Measurements from ENCODE around the gene HIVEP3.

HIVEP3 gene

DNA sequence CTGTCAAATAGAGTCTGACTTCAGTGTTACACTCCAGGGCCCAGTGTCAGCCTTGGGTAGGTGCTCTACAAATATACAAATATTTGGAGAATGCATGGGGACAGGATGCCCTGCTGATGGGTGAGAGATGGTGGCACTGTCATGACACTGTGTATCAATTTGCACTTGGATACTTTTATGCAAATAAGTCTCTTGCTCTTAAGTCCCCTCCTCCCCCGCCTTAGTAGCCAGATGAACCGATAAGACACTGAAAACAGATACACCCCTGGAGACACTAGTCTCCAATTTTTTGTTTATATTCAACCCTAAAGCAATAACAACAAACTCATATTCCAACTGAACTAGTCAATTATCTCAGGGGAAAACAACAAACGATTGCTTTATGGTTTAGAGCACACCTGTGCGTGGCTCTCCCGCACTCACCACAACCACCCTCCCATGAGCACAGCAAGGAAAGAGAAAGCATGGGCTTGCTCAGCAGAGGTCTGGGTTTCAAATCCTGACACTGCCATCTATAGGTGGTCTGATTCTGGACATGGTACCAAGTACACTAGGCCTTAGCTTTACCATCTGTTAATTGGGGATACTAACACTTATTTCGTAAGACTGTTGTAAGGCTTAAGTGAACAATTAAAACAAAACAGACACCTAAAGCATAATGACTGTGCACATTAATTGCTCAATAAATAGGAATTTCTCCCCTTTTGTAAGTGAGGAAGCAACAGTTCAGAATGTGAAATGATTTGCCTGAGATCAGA, 50.3 kb downstream of the HIVEP3 start:
- no peak for DNase-seq

DNA sequence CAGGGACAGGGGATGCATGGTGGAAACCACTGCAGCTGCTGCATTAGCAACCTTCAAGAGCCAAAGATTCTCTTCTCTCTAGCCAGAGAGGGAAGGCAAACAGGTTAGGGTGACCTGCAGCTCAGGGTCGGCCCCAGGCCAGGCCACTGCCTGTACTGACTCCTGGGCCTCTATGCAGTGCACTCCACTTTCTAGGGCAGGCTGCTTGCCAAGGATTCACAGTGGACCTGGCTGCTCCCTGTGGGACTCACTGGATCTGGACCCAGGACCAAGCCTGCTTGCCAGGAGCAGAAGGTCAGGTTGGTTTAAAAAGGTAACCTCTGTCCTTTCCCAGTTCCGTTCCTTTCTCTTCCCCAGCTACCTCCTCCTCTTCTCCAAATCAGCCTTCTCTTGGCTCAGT, 52.4 kb downstream of the HIVEP3 start:
- DNase-seq, result no peak

DNA sequence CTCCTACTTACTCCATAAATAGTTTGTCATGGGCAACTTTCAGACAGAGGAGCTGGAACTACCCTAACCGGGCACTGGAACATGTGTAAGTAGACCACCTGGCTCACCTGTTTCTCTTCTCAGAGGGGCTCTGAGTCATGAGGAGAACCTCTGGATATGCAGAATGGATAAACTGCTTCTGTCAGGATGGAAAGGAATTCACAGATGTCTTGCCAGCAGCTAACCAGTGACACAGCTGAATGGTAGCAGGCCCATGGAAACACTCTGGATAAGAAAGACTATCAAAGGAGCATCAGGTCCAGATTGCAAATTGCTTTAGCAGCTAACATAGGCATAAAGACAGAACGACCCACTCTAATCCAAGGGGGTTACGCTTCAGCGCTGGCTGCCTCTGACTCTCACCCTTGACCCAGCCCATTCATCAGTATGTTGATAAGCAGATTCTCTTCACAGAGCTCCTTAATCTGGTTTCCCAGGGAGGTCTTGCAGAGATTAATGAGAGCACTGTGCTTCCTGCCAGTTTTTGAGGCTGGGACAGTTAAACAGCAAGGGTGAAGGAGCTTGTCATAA, 54.2 kb downstream of the HIVEP3 start:
- no peak for DNase-seq

DNA sequence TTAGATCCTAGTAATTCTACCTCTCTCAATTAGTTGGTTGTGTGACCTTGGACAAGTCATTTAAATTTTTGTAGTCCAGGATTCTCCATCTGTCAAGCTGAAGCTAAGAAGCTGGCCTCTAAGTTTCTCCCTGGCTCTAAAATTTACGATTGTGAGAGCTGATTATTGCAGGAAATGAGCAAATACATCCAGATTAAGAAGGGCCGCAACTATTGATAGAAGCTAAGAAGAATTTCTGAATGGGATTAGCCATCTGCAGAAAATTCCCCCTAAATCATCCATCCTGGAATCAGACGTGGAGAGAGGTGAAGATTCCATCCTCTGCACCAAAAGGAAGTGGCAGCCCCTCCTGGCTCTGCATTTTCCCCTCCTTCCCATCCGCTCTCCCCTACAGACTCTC, 55.0 kb downstream of the HIVEP3 start:
- no peak for DNase-seq

DNA sequence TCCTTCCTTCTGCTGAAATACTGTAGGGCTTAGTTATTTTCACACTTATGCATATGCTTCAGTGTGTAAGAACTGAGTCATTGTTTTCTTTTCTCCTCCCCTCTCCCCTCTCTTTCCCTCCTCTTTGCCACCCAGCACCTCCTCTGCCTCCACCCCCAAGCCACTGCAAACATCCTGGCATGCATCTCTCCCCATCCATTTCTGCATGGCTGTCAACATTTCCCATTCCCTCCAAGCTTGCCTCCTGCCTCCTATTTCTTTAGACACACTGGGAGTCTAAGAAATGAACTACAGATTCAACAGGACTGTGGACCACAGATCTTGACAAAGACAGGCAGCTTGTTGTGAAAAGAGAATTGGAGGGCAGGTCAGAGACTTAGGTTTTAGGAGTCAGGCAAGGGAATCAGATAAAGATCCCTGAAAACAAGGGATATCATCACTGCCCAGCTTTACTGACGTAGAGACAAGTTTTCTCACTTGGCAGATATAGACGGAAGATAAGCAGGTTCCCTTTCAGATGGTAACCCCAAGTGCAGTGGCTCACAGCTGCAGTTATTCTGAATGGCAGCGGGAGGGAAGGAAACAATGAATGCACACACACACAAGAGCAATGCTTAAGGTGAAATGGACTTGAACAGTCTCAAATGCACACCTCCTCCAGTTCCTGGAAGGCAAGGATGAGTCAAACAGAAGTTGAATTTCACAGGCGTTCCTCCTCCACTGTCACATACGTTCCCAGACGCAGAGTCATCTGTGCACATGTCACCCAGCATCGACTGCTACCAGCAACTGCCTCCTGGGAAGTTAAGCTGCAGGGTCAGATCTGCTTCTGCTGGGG, 56.1 kb downstream of the HIVEP3 start:
- peak; percentile 37 for DNase-seq

DNA sequence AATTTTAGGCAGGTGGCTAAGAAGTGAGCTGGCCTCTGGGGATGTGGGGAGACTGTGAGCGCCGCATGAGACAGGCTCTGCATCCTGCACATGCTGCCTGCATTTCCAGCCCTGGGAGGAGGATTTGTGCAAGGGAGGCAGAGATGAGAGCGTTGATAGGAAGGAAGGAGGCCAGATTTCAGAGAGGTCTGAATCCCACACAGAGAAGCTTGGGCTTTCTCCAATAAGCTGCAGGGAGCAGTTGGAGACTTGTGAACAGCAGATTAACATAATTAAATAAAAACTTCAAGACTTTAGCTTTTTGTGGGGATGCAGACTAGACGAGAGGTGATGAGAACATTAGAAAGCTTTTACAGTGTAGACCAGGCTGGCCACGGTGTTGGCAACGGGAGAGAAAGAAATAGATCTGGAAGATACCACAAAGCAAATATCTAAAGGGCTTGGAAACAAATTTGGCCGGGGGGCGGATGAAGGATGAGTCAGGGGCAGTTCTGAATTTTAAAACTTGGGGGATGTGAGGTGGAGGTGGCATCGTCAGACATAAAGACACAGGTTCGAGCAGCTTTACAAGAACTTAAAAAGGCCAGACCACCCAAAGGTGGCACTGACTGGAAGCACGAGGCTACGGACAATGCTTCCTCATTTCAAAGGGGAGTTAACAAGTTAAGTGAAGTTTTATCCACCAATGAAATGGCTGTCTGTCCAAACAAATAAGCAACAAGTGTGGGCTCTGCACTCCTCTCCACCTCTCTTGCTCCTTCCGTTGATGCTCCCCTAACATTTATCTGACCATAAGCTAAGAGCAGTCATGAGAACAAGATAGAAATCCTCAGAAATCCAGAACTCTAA, 57.0 kb downstream of the HIVEP3 start:
- DNase-seq, result peak; percentile 28

GRCh38 chr1:41860771-41861170, 58.0 kb downstream of the HIVEP3 start:
- DNase-seq, result no peak

- DNase-seq, result no peak
Observed at GRCh38 chr1:41860214-41860613, 58.5 kb downstream of the HIVEP3 start.

DNA sequence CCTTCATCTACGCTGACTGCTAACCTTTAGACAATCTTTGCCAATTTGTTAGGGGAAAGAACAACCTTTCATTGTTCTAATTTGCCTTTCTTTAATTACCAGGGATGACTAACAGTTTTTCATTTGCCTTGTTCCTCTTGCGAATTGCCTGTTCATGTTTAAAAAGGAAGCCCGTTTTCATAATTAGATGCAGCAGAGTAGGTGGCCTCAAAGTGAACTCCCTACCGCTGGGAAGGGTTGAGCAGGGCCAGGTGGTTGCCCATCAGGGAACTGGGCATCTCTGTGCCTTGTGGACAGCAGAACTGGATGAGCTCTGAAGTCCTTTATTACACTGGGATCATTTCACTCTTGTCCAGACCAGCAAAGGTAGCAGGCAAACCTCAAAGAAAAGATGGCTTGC, 59.0 kb downstream of the HIVEP3 start:
- DNase-seq, result no peak

- no peak for DNase-seq
Observed at GRCh38 chr1:41856944-41857285, 61.8 kb downstream of the HIVEP3 start.

- no peak for DNase-seq
Observed at GRCh38 chr1:41856151-41856943, 62.4 kb downstream of the HIVEP3 start.

- DNase-seq, result no peak
Observed at GRCh38 chr1:41855713-41856112, 63.0 kb downstream of the HIVEP3 start.

GRCh38 chr1:41853907-41854306, 64.8 kb downstream of the HIVEP3 start:
- no peak for DNase-seq

DNA sequence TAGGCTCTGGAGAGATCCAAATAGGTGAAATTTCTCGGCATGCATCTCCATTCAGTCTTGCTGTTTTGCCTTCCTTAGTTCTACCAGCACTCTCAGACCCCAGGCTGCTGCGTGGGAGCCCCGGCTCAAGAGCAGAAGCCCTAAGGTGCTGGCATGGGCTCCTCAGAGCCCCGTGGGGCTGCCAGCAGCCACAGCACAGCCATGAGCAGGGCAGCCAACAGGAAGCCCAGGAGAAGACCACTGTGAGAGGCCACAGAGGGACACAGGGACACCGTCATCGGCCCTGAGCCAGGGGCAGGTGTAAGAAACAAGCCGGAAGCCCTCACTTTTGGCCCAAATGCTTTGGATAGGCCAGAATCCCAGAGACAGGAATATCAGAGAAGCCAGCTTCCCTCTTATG, 66.6 kb downstream of the HIVEP3 start:
- no peak for DNase-seq

GRCh38 chr1:41851589-41851988, 67.1 kb downstream of the HIVEP3 start:
- DNase-seq, result peak; percentile 74

DNA sequence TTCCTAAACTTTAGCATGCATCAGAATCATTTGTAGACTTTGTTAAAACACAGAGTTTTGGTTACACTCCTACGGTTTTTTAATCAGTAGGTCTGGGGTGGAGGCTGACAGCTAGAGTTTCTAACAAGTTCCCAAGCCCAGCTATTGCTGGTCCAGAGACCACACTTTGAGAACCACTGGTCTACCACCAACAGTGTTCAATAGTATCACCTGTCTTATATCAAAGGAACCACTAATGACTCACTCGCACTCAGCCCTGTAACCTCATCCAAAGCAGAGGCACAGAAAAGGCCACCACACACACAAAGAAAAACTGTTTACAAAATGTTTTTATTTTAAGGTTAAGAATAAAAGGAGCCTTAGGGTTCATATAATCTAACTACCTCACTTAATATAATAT, 68.7 kb downstream of the HIVEP3 start:
- no peak for DNase-seq

DNA sequence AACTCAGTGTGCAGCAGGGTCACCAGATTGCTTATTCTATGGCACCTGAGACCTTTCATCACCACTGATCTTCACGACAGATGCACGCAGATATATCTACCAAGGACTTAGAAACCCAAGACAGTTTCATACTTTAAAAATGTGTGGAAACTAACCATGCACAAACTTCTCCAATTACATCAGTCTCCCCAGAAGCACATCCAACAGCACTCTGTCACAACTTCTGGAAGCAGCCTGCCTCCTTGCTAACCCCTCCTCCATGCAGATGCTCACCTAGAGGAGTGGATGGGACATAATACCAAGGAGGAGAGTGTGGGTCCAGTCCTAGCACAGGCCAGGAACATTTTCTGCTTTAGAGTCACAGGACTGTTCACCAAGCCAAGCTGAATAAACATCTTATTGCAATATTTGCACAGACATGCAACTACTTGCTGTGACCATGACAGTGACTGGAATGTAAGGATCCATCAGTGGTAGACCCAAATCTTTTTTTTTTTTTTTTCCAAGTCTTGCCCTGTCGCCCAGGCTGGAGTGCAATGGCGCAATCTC, 69.4 kb downstream of the HIVEP3 start:
- DNase-seq, result no peak

- DNase-seq, result no peak
Observed at GRCh38 chr1:41848216-41848952, 70.3 kb downstream of the HIVEP3 start.

- no peak for DNase-seq
Observed at GRCh38 chr1:41847733-41848132, 71.0 kb downstream of the HIVEP3 start.

DNA sequence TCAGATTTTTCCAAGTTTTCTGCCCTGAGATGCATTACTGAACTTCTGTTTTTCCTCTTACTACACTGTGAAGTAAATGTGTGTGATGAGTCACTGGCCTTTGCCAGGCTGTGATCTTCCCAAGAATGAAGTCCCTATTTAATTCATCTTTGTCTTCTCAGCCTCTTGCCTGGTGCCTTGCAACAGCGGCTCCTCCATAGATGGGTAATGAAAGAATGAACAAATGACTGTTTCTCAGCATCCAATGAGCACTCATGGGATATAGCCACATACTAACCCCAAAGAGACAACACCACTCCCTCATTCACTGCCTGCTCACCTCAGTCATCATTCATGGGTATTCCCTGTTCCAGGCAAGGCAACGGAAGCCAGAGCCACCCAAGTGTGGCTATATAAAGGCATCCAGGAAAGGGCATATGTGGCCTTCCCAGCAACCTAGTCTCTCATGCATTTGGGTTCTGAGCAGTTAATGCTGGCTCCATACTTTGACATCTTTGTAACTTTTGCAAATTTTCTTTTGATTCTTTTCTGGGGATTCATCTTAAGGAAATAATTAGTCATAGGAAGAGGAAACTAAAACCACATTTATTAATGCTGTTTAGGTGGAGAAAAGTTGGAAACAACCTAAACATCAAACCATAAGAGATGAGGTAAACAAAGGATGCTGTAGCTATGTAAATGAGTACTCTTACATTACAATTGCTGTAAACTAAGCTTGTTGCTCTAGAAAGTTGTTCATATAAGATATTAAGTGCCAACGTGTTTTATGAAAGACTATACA, 71.9 kb downstream of the HIVEP3 start:
- DNase-seq, result no peak
